ENCODE results near the gene SLC4A8.

GRCh38 chr12:51432921-51433320, 8.3 kb downstream of the SLC4A8 start:
- TF ChIP-seq POLR2A (IDR thresholded peaks at IDR 0.05) (no peak), CTCF (IDR thresholded peaks at IDR 0.05 in 4 of 5, conservative IDR thresholded peaks at IDR 0.05 in 1 of 5) (no peak)
